ENCODE data around the gene SARM1. TPM values are rescaled to one million over a fixed set of nuclear protein-coding genes. Genes with fewer than 3 reads are reported as not detected.

The SARM1 gene
- total RNA-seq, 1 experiment from 2014 or later: 5.1 TPM

- Mint-ChIP-seq H3K36me3 (ENCODE audit: insufficient read depth in 1 of 3, low read depth in 3 of 3) (peaks cover 30 to 55% (median 48%) of the 10 kb centered on the region in 3 experiments; a peak in 6 of 7 replicates), H3K4me3 (peak overlapping the region; percentile 90), H3K9me3 (no peaks in the 10 kb centered on the region; a peak in 1 of 5 replicates), H3K4me1 (peaks cover 14 to 15% of the 10 kb centered on the region in 2 experiments), H3K27me3 (ENCODE audit: low read depth) (no peaks in the 10 kb centered on the region), H3K27ac (peak overlapping the region; percentile 92 to 99 (median 96))
- H3K4ac ChIP-seq (ENCODE audit: low read depth, low read length): no peak overlapping the region
- H3K23ac ChIP-seq (ENCODE audit: insufficient read length, low read depth, low read length): no peak overlapping the region
- no CpG with 5 or more reads among the region's 4 CpGs for WGBS (ENCODE audit: extremely low coverage, insufficient read length, low lambda C conversion rate)
- no peaks in the 10 kb centered on the region for H3K4me1 ChIP-seq (ENCODE audit: insufficient read depth, low read length)
- no peaks in the 10 kb centered on the region for H4K20me1 ChIP-seq (ENCODE audit: control insufficient read depth, insufficient read depth, insufficient read length)
- no peaks in the 10 kb centered on the region for H3K9me3 ChIP-seq (ENCODE audit: control insufficient read depth, low read depth, low read length)
- H2BK15ac ChIP-seq (ENCODE audit: low read depth, low read length): no peak overlapping the region
- 0 out of 2 replicates have a peak overlapping the region, but pooled peaks have one; percentile 37 for H3K14ac ChIP-seq (ENCODE audit: insufficient read depth, low read length)
- DNase-seq: no peak
- H2BK12ac ChIP-seq (ENCODE audit: insufficient read length, low read depth, low read length): no peak overlapping the region
- no peaks in the 10 kb centered on the region for H3K79me2 ChIP-seq (ENCODE audit: insufficient read depth, low read length)
- H4K91ac ChIP-seq (ENCODE audit: insufficient read length, low read depth, low read length): no peak overlapping the region
- no peak overlapping the region for H2BK20ac ChIP-seq (ENCODE audit: low read depth, low read length, poor library complexity, severe bottlenecking)
- no peak overlapping the region for H2AFZ ChIP-seq (ENCODE audit: low read length)
- peak overlapping the region; percentile 53 for H3K9ac ChIP-seq (ENCODE audit: extremely low read depth, insufficient read length, low read length)
- H3K4me2 ChIP-seq (ENCODE audit: insufficient read depth, insufficient read length, low read length): peak overlapping the region; percentile 77
- H3K79me1 ChIP-seq (ENCODE audit: insufficient read depth, low read depth, low read length, poor library complexity, severe bottlenecking): peaks cover 5% of the 10 kb centered on the region
- H2BK5ac ChIP-seq (ENCODE audit: insufficient read length, low read length): no peak overlapping the region
- H4K5ac ChIP-seq (ENCODE audit: insufficient read length, low read depth, low read length): no peak overlapping the region
- no peaks in the 10 kb centered on the region for H3K27me3 ChIP-seq (ENCODE audit: insufficient read depth, low read length)
- H2BK120ac ChIP-seq (ENCODE audit: low read depth, low read length, poor library complexity, severe bottlenecking): no peak overlapping the region
- peaks cover 6% of the 10 kb centered on the region for H3K23me2 ChIP-seq (ENCODE audit: insufficient read length, low read depth, low read length, poor library complexity, severe bottlenecking)
- no peak overlapping the region for H3K56ac ChIP-seq (ENCODE audit: insufficient read length, low read depth, low read length)
- H4K8ac ChIP-seq (replicated peaks; ENCODE audit: insufficient read length, low read depth, low read length): no peak overlapping the region
- no peak overlapping the region for H2AK5ac ChIP-seq (ENCODE audit: insufficient read length, low read length)
- no peak for TF ChIP-seq CTCF (conservative IDR thresholded peaks at IDR 0.05)
- no peak overlapping the region for H3K18ac ChIP-seq (ENCODE audit: insufficient read length, low read depth, low read length)
- H3T11ph ChIP-seq (ENCODE audit: low read length): no peak overlapping the region
- H3K27ac ChIP-seq (ENCODE audit: insufficient read length, low read depth, low read length): no peak overlapping the region
These were observed 13.6 kb upstream of the SARM1 start for GRCh38 chr17:28357901-28358197.

All from H9 (cell line).